Activated CD8-positive, alpha-beta T cell treated with anti-CD3 and anti-CD28 coated beads, Interleukin-2, amount 10 ng/mL, durations not matched to agents 7 days and 5 days (primary cell): ENCODE measurements around the gene IGFBP6. TPM values are rescaled to one million over a fixed set of nuclear protein-coding genes. Genes with fewer than 3 reads are reported as not detected.

ENCODE experiments used
- ATAC-seq: fragments of 150-1000 bp; cut with Tn5 transposase; one replicate; pipeline ENCODE4 v1.10.0; 2021; ENCODE audit warnings: moderate library complexity
- CTCF ChIA-PET: fragments of 350-600 bp; sonication (Branson Sonifier 250); formaldehyde crosslinking; loops from one replicate; lab custom pipeline; 2021; ENCODE audit warnings: antibody characterized with exemption; lab: Charles Lee
- POLR2A ChIA-PET: fragments of 350-600 bp; sonication (Branson Sonifier 250); formaldehyde crosslinking; loops from one replicate; lab custom pipeline; 2021; ENCODE audit warnings: antibody characterized with exemption; lab: Charles Lee
- DNase-seq: peaks from one replicate; pipeline ENCODE4 v3.0.0-alpha.2; 2020
- H3K27ac Mint-ChIP-seq: one replicate; pipeline ENCODE4 v1.8.0; 2021; ENCODE audit warnings: mild to moderate bottlenecking, mixed read lengths
- H3K27me3 Mint-ChIP-seq: one replicate; pipeline ENCODE4 v1.8.0; 2021; ENCODE audit warnings: low read depth, mixed read lengths
- H3K36me3 Mint-ChIP-seq: one replicate; pipeline ENCODE4 v1.8.0; 2021; ENCODE audit warnings: low read depth, mixed read lengths
- H3K4me1 Mint-ChIP-seq: one replicate; pipeline ENCODE4 v1.8.0; 2021; ENCODE audit warnings: low read depth, mixed read lengths
- H3K4me3 Mint-ChIP-seq: one replicate; pipeline ENCODE4 v1.8.0; 2021; ENCODE audit warnings: mild to moderate bottlenecking, mixed read lengths
- H3K9me3 Mint-ChIP-seq: one replicate; pipeline ENCODE4 v1.8.0; 2022; ENCODE audit warnings: mixed read lengths; ENCODE audit not compliant: insufficient read depth
- microRNA-seq: library from miRNA; unstranded; fragments of <30 nt; microRNA quantifications from one replicate; pipeline ENCODE4 v1.2.0, GENCODE V29; 2022
- total RNA-seq, 2 experiments: library from RNA; stranded (reverse); gene quantifications; one replicate each; pipeline ENCODE4 v1.2.3, GENCODE V29; 2021

IGFBP6 gene
- total RNA-seq, 2 experiments from 2014 or later: 3.1 to 5.4 TPM

- peaks cover 7% of the 10 kb centered on the region for H3K36me3 Mint-ChIP-seq
- ChIA-PET CTCF (no interaction called here), POLR2A (no interaction called here)
Measured at GRCh38 chr12:53128780-53129569, 31.5 kb downstream of the IGFBP6 start.

GRCh38 chr12:53131844-53132243, 34.4 kb downstream of the IGFBP6 start:
- no peak overlapping the region for H3K27ac Mint-ChIP-seq
- CTCF ChIA-PET: interaction anchor here (1.8 to 2.2 kb wide), 2 partner anchors 28 to 66 kb away, joined by 4 to 8 read pairs; no protein-coding TSS in a partner anchor
- no peaks in the 10 kb centered on the region for H3K36me3 Mint-ChIP-seq
- no peak overlapping the region for H3K4me3 Mint-ChIP-seq
- DNase-seq (no peak), ATAC-seq (no peak)
- peaks cover 3% of the 10 kb centered on the region for H3K4me1 Mint-ChIP-seq
- H3K27me3 Mint-ChIP-seq: peaks cover 5% of the 10 kb centered on the region
- POLR2A ChIA-PET: no interaction called here
- no peaks in the 10 kb centered on the region for H3K9me3 Mint-ChIP-seq

More at GRCh38 chr12:53128780-53129569, 31.5 kb downstream of the IGFBP6 start:
- Mint-ChIP-seq H3K4me3 (no peak overlapping the region), H3K27ac (no peak overlapping the region), H3K27me3 (peaks cover 3% of the 10 kb centered on the region), H3K9me3 (no peaks in the 10 kb centered on the region), H3K4me1 (peaks cover 3% of the 10 kb centered on the region)
- no peak for DNase-seq
- ATAC-seq: no peak

- H3K9me3 Mint-ChIP-seq: peaks cover 8% of the 10 kb centered on the region
Measured at GRCh38 chr12:53133722-53134121, 36.3 kb downstream of the IGFBP6 start.

GRCh38 chr12:53143355-53143754, 45.9 kb downstream of the IGFBP6 start:
- POLR2A ChIA-PET: no interaction called here
- H3K4me3 Mint-ChIP-seq: no peak overlapping the region
- H3K4me1 Mint-ChIP-seq: no peaks in the 10 kb centered on the region

More at GRCh38 chr12:53133722-53134121, 36.3 kb downstream of the IGFBP6 start:
- POLR2A ChIA-PET: interaction anchor here (0.6 kb wide), 1 partner anchor 26 kb away, joined by 3 read pairs; no protein-coding TSS in a partner anchor
- Mint-ChIP-seq H3K36me3 (no peaks in the 10 kb centered on the region), H3K27ac (no peak overlapping the region), H3K4me1 (no peaks in the 10 kb centered on the region), H3K27me3 (peaks cover 4% of the 10 kb centered on the region), H3K4me3 (no peak overlapping the region)
- no peak for ATAC-seq
- CTCF ChIA-PET: interaction anchor here (1.8 kb wide), 1 partner anchor 68 kb away, joined by 4 read pairs; no protein-coding TSS in a partner anchor
- no peak for DNase-seq

GRCh38 chr12:53145383-53146260, 48.2 kb downstream of the IGFBP6 start:
- Mint-ChIP-seq H3K27ac (no peak overlapping the region), H3K27me3 (peaks cover 7% of the 10 kb centered on the region), H3K36me3 (no peaks in the 10 kb centered on the region), H3K9me3 (no peaks in the 10 kb centered on the region), H3K4me3 (no peak overlapping the region), H3K4me1 (no peaks in the 10 kb centered on the region)
- ChIA-PET CTCF (interaction anchor here (1.4 to 3.0 kb wide), 2 partner anchors 14 to 80 kb away, joined by 4 to 10 read pairs; no protein-coding TSS in a partner anchor), POLR2A (no interaction called here)
- DNase-seq (no peak), ATAC-seq (no peak)

More at GRCh38 chr12:53143355-53143754, 45.9 kb downstream of the IGFBP6 start:
- Mint-ChIP-seq H3K9me3 (peaks cover 5% of the 10 kb centered on the region), H3K36me3 (no peaks in the 10 kb centered on the region), H3K27me3 (peaks cover 7% of the 10 kb centered on the region), H3K27ac (no peak overlapping the region)
- ATAC-seq (no peak), DNase-seq (no peak)
- CTCF ChIA-PET: interaction anchor here (3.0 kb wide), 1 partner anchor 16 kb away, joined by 10 read pairs; no protein-coding TSS in a partner anchor

GRCh38 chr12:53147181-53147580, 49.7 kb downstream of the IGFBP6 start:
- H3K27me3 Mint-ChIP-seq: peaks cover 7% of the 10 kb centered on the region
- no peak overlapping the region for H3K4me3 Mint-ChIP-seq
- no peak overlapping the region for H3K27ac Mint-ChIP-seq
- no peaks in the 10 kb centered on the region for H3K36me3 Mint-ChIP-seq
- no peak for ATAC-seq
- ChIA-PET CTCF (no interaction called here), POLR2A (interaction anchor here (0.6 kb wide), 1 partner anchor 1034 kb away, joined by 3 read pairs; no protein-coding TSS in a partner anchor)
- no peak for DNase-seq
- no peaks in the 10 kb centered on the region for H3K4me1 Mint-ChIP-seq
- no peaks in the 10 kb centered on the region for H3K9me3 Mint-ChIP-seq

- no peak for ATAC-seq
- Mint-ChIP-seq H3K27me3 (peaks cover 7% of the 10 kb centered on the region), H3K4me3 (no peak overlapping the region), H3K27ac (no peak overlapping the region), H3K9me3 (no peaks in the 10 kb centered on the region), H3K36me3 (no peaks in the 10 kb centered on the region), H3K4me1 (no peaks in the 10 kb centered on the region)
- DNase-seq: no peak
- POLR2A ChIA-PET: no interaction called here
- CTCF ChIA-PET: no interaction called here
Measured at GRCh38 chr12:53147653-53148052, 50.2 kb downstream of the IGFBP6 start.

GRCh38 chr12:53151039-53151438, 53.6 kb downstream of the IGFBP6 start:
- CTCF ChIA-PET: interaction anchor here (0.9 kb wide), 1 partner anchor 39 kb away, joined by 3 read pairs; no protein-coding TSS in a partner anchor
- no peaks in the 10 kb centered on the region for H3K4me1 Mint-ChIP-seq
- H3K9me3 Mint-ChIP-seq: no peaks in the 10 kb centered on the region
- ATAC-seq (no peak), DNase-seq (no peak)
- peaks cover 11% of the 10 kb centered on the region for H3K27me3 Mint-ChIP-seq
- H3K4me3 Mint-ChIP-seq: no peak overlapping the region
- H3K36me3 Mint-ChIP-seq: no peaks in the 10 kb centered on the region
- POLR2A ChIA-PET: no interaction called here
- H3K27ac Mint-ChIP-seq: no peak overlapping the region

Small RNA genes within 50 kb of the gene (microRNA-seq; reads per million reads assigned to microRNA genes)
- not detected for gene MIR6757

Other genes with a start within 250 kb of the IGFBP6 start
- gene KRT78, start 248.7 kb upstream of the IGFBP6 start, total RNA-seq: not detected
- not detected for gene KRT8, start 192.6 kb upstream of the IGFBP6 start, total RNA-seq
- gene KRT18, start 148.5 kb upstream of the IGFBP6 start, total RNA-seq: under 1 TPM; 0.44 to 0.95 TPM
- gene EIF4B, start 91.2 kb upstream of the IGFBP6 start, total RNA-seq: 100 to 1,000 TPM; 352 to 353 TPM
- gene TNS2, start 47.6 kb upstream of the IGFBP6 start, total RNA-seq: 1 to 10 TPM; 1.0 to 1.4 TPM
- gene SPRYD3, start 18.3 kb upstream of the IGFBP6 start, total RNA-seq: 10 to 100 TPM; 27.2 to 31.2 TPM
- gene SOAT2, start 5.8 kb downstream of the IGFBP6 start, total RNA-seq: 10 to 100 TPM; 10.8 to 13.3 TPM
- 10 to 100 TPM; 28.2 to 31.4 TPM for gene ZNF740, start 83.1 kb downstream of the IGFBP6 start, total RNA-seq
- 10 to 100 TPM; 15.7 to 17.0 TPM for gene CSAD, start 83.3 kb downstream of the IGFBP6 start, total RNA-seq
- 100 to 1,000 TPM; 500 to 503 TPM for gene ITGB7, start 109.6 kb downstream of the IGFBP6 start, total RNA-seq
- gene RARG, start 134.5 kb downstream of the IGFBP6 start, total RNA-seq: 10 to 100 TPM; 44.1 to 45.9 TPM
- 100 to 1,000 TPM; 126 TPM for gene ESPL1, start 170.6 kb downstream of the IGFBP6 start, total RNA-seq
- gene PFDN5, start 197.9 kb downstream of the IGFBP6 start, total RNA-seq: 100 to 1,000 TPM; 292 to 307 TPM
- gene MYG1, start 202.0 kb downstream of the IGFBP6 start, total RNA-seq: 10 to 100 TPM; 55.6 to 56.9 TPM
- gene AAAS, start 223.9 kb downstream of the IGFBP6 start, total RNA-seq: 10 to 100 TPM; 67.5 to 67.9 TPM
- gene SP7, start 238.7 kb downstream of the IGFBP6 start, total RNA-seq: not detected